NCI-H2196 treated with DMSO at 0.1 percent for 48 hours (cell line): ENCODE results near the gene GCHFR.

Experiments used
- DNase-seq: peaks from one replicate; lab custom pipeline; 2025; ENCODE audit not compliant: unreplicated experiment; lab: John Stamatoyannopoulos, UW

GCHFR gene

DNA sequence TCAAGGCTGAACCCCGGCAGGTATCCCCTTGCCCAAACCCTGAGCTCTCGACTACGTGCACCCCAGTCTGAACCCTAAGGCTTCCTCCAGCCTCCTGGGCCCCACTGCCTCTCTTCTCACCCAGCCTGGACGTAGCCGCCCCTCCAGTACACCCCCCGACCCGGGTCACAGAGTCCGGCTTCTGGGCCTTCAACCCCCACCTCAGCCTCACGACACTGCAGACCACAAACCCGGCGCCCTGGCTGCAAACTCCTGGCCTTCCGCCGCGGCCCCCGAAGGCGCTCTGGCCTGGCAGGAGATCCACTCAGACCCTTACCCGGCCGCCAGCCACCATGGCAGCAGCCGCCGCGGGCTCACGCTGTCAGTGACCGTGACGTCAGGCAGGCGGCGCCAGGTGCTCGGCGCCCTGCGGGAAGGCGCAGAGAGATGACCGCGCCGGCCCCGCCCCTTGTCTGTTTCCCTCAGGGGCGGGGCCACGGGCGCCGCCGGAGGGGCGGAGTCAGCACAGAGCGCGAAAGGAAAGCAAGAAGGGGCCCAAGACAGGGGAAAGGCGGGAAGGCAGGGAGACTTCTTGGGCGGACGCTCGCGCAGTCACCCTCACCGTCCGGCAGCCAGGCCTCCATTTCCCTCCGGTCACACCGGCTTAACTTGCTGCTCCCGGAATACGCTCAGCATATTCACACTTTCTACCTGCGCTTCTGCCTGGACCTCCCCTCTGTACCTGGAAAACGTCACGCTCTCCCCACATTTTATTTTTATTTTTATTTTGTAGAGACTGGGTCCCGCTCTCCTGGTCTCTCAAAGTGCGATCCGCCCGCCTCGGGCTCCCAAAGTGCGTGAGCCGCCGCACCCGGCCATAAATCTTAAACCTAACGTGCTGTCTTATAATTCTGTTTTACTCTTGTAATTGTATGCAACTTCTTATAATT lies 8.7 kb upstream of the GCHFR start, which contains the start of gene RMDN3:
TSS of gene RMDN3 (minus strand) at position 372 of the 929 bp plus-strand sequence. CDS start 471 bp downstream, outside the sequence.
- DNase-seq: peak; percentile 70

DNA sequence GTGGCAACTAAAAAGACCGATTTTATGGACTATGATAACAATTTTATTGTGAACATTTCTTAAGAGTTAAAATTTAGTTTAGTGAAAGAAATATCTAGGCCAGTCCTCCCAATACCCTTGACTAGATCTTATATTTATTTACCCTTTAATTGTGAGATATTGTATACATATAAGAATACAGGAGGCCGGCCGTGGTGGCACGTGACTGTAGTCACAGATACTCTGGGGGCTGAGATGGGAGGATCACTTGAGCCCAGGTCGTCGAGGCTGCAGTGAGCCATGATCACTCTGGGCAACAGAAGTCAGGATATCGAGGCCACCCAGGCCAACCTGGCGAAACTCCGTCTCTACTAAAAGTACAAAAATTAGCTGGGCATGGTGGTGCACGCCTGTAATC lies 8.1 kb upstream of the GCHFR start:
- DNase-seq: no peak

- DNase-seq: no peak
Observed at GRCh38 chr15:40756938-40757337, 6.9 kb upstream of the GCHFR start.

DNA sequence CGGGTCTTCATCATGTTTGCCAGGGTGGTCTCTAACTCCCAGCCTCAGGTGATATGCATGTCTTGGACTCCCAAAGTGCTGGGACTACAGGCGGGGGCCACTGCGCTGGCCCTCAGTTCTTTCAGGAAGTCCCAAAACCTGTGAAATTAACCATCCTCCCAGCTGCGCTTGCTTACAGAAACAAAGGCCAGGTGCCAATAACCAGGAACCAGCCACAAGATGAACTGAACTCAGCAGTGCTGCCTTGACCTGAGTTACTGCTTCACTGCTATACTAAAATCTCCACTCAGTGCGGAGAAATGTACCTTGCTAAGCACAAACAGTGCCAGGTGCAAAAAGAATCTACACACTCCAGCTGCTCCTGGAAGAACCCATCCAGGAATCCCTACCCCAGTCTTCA lies 3.9 kb upstream of the GCHFR start:
- no peak for DNase-seq

DNA sequence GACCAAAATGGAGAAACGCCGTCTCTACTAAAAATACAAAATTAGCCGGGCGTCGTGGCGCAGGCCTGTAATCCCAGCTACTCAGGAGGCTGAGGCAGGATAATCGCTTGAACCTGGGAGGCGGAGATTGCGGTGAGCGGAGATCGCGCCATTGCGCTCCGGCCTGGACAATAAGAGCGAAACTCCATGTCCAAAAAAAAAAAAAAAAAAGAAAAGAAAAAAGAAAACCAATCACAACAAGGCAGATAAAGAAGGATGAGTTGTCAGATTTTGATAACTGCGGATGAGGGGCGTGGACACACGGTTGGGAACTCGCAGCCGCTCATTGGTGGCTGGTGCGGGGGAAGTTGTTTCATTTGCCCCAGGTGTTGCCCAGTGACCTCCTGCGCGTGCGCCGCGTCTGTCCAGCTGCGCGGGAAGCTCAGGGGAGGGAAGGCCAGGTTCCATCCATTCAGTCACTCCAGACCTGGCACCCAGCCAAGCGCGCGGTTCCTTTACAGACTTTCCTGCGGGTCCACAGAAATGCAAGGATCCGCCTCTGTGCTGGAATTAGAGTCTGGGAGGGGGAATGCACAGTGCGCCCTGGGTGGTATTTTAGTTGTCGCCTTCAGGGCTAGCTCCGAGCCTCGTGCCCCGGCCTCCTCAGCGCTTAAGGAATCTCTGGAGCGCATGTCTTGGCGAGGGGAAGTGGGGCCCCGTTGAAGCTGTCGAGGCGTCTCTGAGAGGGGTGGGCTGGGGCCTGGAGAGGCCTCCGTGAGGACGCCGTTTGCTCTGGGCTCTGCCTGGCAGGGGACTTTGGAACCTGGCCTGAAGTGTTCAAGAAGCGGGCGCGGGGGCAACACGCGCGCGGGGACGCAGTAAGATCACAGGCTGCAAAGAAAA lies 708 bp upstream of the GCHFR start:
- DNase-seq: peak; percentile 69

- DNase-seq: no peak
Observed at GRCh38 chr15:40764629-40765103, 798 bp downstream of the GCHFR start.

- no peak for DNase-seq
Observed at GRCh38 chr15:40766194-40766815, 2.4 kb downstream of the GCHFR start.

GRCh38 chr15:40766906-40767837 lies 3.3 kb downstream of the GCHFR start:
- DNase-seq: no peak

DNA sequence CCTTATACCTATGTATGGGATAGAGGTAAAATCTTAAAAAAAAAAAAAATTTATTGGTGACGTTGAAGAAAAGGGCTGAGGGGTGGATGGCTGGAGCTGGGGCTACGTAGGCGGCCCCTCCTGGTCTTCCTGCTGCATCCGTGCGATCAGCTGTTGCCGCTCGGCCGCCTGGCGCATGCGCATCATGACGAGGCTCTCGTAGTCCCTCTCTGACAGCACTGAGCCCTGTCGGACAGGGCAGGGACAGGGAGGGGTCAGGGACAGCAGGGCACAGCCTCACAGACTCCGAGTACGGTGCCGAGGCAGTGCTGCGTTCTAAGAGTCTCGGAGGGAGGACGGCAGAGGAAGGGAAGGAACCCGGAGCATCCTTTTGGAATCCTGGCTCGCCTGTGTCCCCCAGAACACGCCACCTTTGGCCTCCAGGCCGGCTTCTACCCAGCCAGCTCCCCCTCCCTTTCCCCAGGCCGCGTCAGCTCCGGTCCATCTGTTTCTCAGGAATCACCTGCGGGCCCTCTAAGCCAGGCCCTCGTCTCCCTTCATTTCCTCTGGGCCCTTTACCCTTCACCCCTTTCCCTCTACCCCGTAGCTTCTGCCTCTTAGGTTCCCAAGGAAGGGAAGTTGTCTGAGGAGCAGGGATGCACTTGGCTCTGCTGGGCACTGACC lies 4.1 kb downstream of the GCHFR start:
- no peak for DNase-seq

DNA sequence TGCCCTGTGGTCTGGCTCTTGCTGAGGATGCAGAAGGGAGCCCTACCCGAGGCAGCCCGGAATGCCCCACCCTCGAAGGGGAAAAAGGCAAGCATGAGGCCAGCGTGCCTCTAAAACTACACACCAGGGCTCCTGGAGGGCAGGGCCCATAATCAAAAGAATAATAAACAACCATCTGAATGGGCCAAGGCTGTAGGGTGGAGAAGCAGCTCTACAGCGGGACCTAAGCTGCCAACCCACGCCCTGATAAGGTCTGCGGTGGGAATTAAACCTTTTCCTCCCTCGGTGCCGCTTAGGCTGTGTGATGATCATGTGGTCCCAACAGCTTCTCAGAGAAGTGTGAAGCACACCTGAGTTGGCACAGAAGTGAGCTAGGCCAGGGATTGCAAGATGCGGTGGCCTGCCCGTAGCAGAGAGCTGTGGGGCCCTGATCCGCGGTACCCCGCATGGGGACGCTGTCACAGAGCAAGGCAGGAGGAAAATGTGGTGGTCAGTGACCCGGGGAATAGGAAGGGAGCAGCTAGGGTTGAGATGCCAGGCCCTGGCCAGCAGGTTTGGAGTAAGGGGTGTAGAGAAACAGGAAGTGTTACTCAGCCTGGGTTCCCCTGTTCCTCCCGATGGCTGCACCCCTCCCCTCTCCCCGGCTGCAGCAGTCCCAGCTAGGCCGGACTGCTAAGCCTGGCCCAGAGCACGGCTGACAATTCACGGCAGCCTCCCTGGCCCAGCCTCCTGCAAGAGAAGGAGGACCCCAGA lies 4.8 kb downstream of the GCHFR start:
- no peak for DNase-seq

- DNase-seq: no peak
Observed at GRCh38 chr15:40769274-40770146, 5.6 kb downstream of the GCHFR start, which contains the start of gene C15orf62. Gene C15orf62 (plus strand): TSS chr15:40769980. CDS start chr15:40770496, 516 bp downstream.

GRCh38 chr15:40770147-40770721 lies 6.4 kb downstream of the GCHFR start:
- DNase-seq: no peak

GRCh38 chr15:40771242-40771641 lies 7.4 kb downstream of the GCHFR start:
- DNase-seq: no peak

GRCh38 chr15:40772014-40772413 lies 8.1 kb downstream of the GCHFR start:
- DNase-seq: no peak

- DNase-seq: no peak
Observed at GRCh38 chr15:40773496-40773895, 9.6 kb downstream of the GCHFR start.

DNA sequence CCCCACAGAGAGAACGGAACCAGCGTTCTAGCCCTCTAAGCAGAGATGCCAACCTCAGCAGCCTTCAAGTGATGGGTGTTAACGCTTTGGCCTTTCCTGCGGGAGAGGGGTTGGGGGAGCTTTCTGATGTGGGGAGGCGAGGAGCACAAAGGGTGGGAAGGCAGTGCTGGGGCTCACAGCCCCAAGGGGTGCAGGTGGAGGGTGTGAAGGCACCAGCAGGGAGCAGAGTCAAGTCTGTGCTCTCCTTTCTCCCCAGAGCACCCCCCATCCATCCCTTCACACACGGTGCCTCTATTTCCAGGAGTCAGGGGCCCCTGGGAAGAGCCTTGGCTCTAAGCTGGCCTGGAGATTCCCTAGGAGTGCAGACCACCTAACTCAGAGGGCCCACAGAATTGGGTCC lies 10.0 kb downstream of the GCHFR start:
- no peak for DNase-seq

DNA sequence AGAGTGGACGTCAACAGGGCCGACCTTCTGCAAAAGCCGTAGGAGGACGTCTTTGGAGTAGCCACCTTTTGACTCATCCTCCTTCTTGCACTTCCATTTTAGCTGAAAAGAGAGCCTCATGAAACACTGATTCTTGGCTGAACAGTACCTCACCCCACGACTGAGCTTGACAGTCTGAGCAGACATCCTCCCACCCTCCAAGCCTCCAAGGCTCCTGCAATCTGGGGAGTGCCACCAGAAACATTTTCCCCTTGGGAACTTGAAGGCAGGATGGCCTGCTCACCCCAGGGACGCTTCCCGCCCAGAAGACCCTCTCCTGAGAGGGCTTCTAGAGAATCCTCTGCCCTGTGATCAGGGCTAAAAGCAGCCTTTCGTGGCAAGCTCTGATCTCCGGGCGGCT lies 11.1 kb downstream of the GCHFR start:
- DNase-seq: no peak
